Measurements from ENCODE around the gene MCM6. TPM values are rescaled to one million over a fixed set of nuclear protein-coding genes. Genes with fewer than 3 reads are reported as not detected.

MCM6 gene
- polyA plus RNA-seq, 3 donors, result 1.3 to 2.2 (median 1.7) TPM

- Mint-ChIP-seq H3K4me1 (peaks cover 11% of the 10 kb centered on the region), H3K27ac (no peak overlapping the region), H3K4me3 (no peak overlapping the region), H3K36me3 (no peaks in the 10 kb centered on the region), H3K9me3 (peaks cover 0 to 5% (median 4%) of the 10 kb centered on the region in 7 donors), H3K27me3 (ENCODE audit: low read depth in 3 of 3) (peaks cover 0 to 5% (median 1%) of the 10 kb centered on the region in 3 donors)
- H3K27me3 ChIP-seq (ENCODE audit: control insufficient read depth in 2 of 2, insufficient read depth in 2 of 2, low read length in 2 of 2), result no peaks in the 10 kb centered on the region
- H3K4me3 ChIP-seq (replicated peaks in 1 of 3; ENCODE audit: low read depth in 2 of 3, low read length in 3 of 3), result no peak overlapping the region
- H3K36me3 ChIP-seq (replicated peaks in 1 of 2; ENCODE audit: control insufficient read depth in 1 of 2, insufficient read depth in 2 of 2, low read length in 2 of 2), result no peaks in the 10 kb centered on the region
- no peak for TF ChIP-seq CTCF (IDR thresholded peaks at IDR 0.05)
- peaks cover under 1% of the 10 kb centered on the region in 2 donors for H3K9me3 ChIP-seq (replicated peaks in 1 of 2; ENCODE audit: control insufficient read depth in 1 of 2, insufficient read depth in 1 of 2, low read length in 2 of 2)
- H3K4me2 ChIP-seq (replicated peaks; ENCODE audit: extremely low read depth, low read length, poor library complexity, severe bottlenecking), result no peak overlapping the region
- intact Hi-C loops (cut with micrococcal nuclease), result no loop called here
- no peaks in the 10 kb centered on the region for H4K20me1 ChIP-seq (ENCODE audit: insufficient read depth, low read length)
- H3K79me2 ChIP-seq (ENCODE audit: insufficient read depth, low read length), result no peaks in the 10 kb centered on the region
- no peak for DNase-seq
- 96% methylated on average over 16 of the region's 18 CpGs for WGBS (ENCODE audit: insufficient coverage)
- H3K9ac ChIP-seq (ENCODE audit: insufficient read depth, low read length, poor library complexity, severe bottlenecking), result no peak overlapping the region
- peaks cover 0 to 8% of the 10 kb centered on the region in 2 donors for H3K4me1 ChIP-seq (ENCODE audit: control insufficient read depth in 1 of 2, insufficient read depth in 2 of 2, low read length in 2 of 2)
- no peak overlapping the region for H2AFZ ChIP-seq (ENCODE audit: insufficient read depth, low read depth, low read length, poor library complexity, severe bottlenecking)
- no peak overlapping the region for H3K27ac ChIP-seq (ENCODE audit: low read depth in 1 of 2, low read length in 2 of 2)
Measured at GRCh38 chr2:135817466-135817865, 58.8 kb downstream of the MCM6 start.

- no CpG with 5 or more reads among the region's 3 CpGs for WGBS (ENCODE audit: insufficient coverage)
- intact Hi-C loops (cut with micrococcal nuclease), result no loop called here
- Histone ChIP-seq H4K20me1 (ENCODE audit: insufficient read depth, low read length) (no peaks in the 10 kb centered on the region), H3K27ac (ENCODE audit: low read depth in 1 of 2, low read length in 2 of 2) (no peak overlapping the region), H3K4me3 (replicated peaks in 1 of 3; ENCODE audit: low read depth in 2 of 3, low read length in 3 of 3) (no peak overlapping the region), H3K4me1 (ENCODE audit: control insufficient read depth in 1 of 2, insufficient read depth in 2 of 2, low read length in 2 of 2) (peaks cover 0 to 6% of the 10 kb centered on the region in 2 donors), H2AFZ (ENCODE audit: insufficient read depth, low read depth, low read length, poor library complexity, severe bottlenecking) (no peak overlapping the region), H3K79me2 (ENCODE audit: insufficient read depth, low read length) (no peaks in the 10 kb centered on the region), H3K4me2 (replicated peaks; ENCODE audit: extremely low read depth, low read length, poor library complexity, severe bottlenecking) (no peak overlapping the region), H3K9ac (ENCODE audit: insufficient read depth, low read length, poor library complexity, severe bottlenecking) (no peak overlapping the region), H3K9me3 (replicated peaks in 1 of 2; ENCODE audit: control insufficient read depth in 1 of 2, insufficient read depth in 1 of 2, low read length in 2 of 2) (no peaks in the 10 kb centered on the region), H3K36me3 (replicated peaks in 1 of 2; ENCODE audit: control insufficient read depth in 1 of 2, insufficient read depth in 2 of 2, low read length in 2 of 2) (no peaks in the 10 kb centered on the region), H3K27me3 (ENCODE audit: control insufficient read depth in 2 of 2, insufficient read depth in 2 of 2, low read length in 2 of 2) (no peaks in the 10 kb centered on the region)
- DNase-seq, result no peak
- H3K27ac Mint-ChIP-seq, result no peak overlapping the region
- H3K4me1 Mint-ChIP-seq, result peaks cover 2% of the 10 kb centered on the region
- H3K36me3 Mint-ChIP-seq, result no peaks in the 10 kb centered on the region
- no peak for TF ChIP-seq CTCF (IDR thresholded peaks at IDR 0.05)
- peaks cover 0 to 4% (median 0%) of the 10 kb centered on the region in 7 donors for H3K9me3 Mint-ChIP-seq
- no peak overlapping the region for H3K4me3 Mint-ChIP-seq
- H3K27me3 Mint-ChIP-seq (ENCODE audit: low read depth in 3 of 3), result peaks cover 0 to 5% (median 0%) of the 10 kb centered on the region in 3 donors
Measured at GRCh38 chr2:135815269-135815668, 61.0 kb downstream of the MCM6 start.

Measured in CD14-positive monocyte (primary cell).